Activated B cell treated with CpG ODN at 0.5 μM for 24 hours (primary cell): Measurements from ENCODE around the gene ECE2. TPM values are rescaled to one million over a fixed set of nuclear protein-coding genes. Genes with fewer than 3 reads are reported as not detected.

Source experiments
- ATAC-seq: fragments of 200-7000 bp; cut with Tn5 transposase; one replicate; pipeline ENCODE4 v1.10.0; 2021; ENCODE audit warnings: low read depth, mild to moderate bottlenecking, moderate library complexity
- CTCF ChIA-PET: fragments of 350-600 bp; sonication (Branson Sonifier 250); formaldehyde crosslinking; loops from one replicate; lab custom pipeline; 2021; ENCODE audit warnings: antibody characterized with exemption; lab: Charles Lee
- POLR2A ChIA-PET: fragments of 350-600 bp; sonication (Branson Sonifier 250); formaldehyde crosslinking; loops from one replicate; lab custom pipeline; 2021; ENCODE audit warnings: antibody characterized with exemption; lab: Charles Lee
- DNase-seq: peaks from one replicate; pipeline ENCODE4 v3.0.0; 2022
- H3K27ac Mint-ChIP-seq: one replicate; pipeline ENCODE4 v1.8.0; 2020; ENCODE audit warnings: mixed read lengths
- H3K27me3 Mint-ChIP-seq: one replicate; pipeline ENCODE4 v1.8.0; 2021; ENCODE audit warnings: mixed read lengths
- H3K36me3 Mint-ChIP-seq: one replicate; pipeline ENCODE4 v1.8.0; 2021; ENCODE audit warnings: low read depth, mixed read lengths
- H3K4me1 Mint-ChIP-seq: one replicate; pipeline ENCODE4 v1.8.0; 2021; ENCODE audit warnings: mixed read lengths
- H3K4me3 Mint-ChIP-seq: one replicate; pipeline ENCODE4 v1.8.0; 2020; ENCODE audit warnings: mild to moderate bottlenecking, mixed read lengths
- H3K9me3 Mint-ChIP-seq: one replicate; pipeline ENCODE4 v1.8.0; 2020; ENCODE audit warnings: mixed read lengths
- intact Hi-C: fragments of 100-400 bp; cut with micrococcal nuclease; formaldehyde crosslinking; loops from one replicate; pipeline ENCODE4 v1.15.1; 2024
- total RNA-seq: library from RNA; stranded (reverse); gene quantifications from 2 replicates; pipeline ENCODE4 v1.2.3, GENCODE V29; 2022
- TF ChIP-seq, protein P1 (sequence below): fragments of 200-600 bp; IDR thresholded peaks from one replicate; pipeline ENCODE4 v1.8.0; 2022; ENCODE audit warnings: antibody characterized with exemption, mild to moderate bottlenecking

Gene ECE2
- total RNA-seq, 1 donor from 2014 or later: not detected

DNA sequence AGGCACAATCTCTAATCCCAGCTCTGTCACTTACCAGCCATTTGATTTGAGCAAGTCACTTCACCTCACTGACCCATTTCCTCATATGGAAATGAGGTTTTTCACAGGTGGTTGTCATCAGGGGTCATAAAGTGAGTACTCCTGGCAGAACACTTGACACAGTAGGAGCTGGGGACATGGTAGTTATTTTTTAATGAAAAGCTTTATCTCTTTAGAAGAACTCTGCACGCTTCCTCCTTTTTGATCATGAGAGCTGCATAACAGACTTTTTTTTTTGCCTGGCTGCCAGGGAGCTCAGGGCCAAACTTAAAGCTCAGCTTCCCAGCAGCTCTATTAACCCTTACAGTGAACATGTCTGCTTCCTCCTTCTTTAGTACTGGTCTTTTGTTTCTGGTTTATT is 38.0 kb upstream of the ECE2 start:
- no peaks in the 10 kb centered on the region for H3K9me3 Mint-ChIP-seq
- DNase-seq: no peak
- TF ChIP-seq, protein P1, sequence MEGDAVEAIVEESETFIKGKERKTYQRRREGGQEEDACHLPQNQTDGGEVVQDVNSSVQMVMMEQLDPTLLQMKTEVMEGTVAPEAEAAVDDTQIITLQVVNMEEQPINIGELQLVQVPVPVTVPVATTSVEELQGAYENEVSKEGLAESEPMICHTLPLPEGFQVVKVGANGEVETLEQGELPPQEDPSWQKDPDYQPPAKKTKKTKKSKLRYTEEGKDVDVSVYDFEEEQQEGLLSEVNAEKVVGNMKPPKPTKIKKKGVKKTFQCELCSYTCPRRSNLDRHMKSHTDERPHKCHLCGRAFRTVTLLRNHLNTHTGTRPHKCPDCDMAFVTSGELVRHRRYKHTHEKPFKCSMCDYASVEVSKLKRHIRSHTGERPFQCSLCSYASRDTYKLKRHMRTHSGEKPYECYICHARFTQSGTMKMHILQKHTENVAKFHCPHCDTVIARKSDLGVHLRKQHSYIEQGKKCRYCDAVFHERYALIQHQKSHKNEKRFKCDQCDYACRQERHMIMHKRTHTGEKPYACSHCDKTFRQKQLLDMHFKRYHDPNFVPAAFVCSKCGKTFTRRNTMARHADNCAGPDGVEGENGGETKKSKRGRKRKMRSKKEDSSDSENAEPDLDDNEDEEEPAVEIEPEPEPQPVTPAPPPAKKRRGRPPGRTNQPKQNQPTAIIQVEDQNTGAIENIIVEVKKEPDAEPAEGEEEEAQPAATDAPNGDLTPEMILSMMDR: no peak
- no peak overlapping the region for H3K27ac Mint-ChIP-seq
- POLR2A ChIA-PET: interaction anchor here (1.1 kb wide), 1 partner anchor 10 kb away, joined by 4 read pairs; no protein-coding TSS in a partner anchor
- H3K36me3 Mint-ChIP-seq: peaks cover 10% of the 10 kb centered on the region
- H3K4me1 Mint-ChIP-seq: no peaks in the 10 kb centered on the region
- CTCF ChIA-PET: interaction anchor here (0.8 to 2.9 kb wide), 2 partner anchors 11 to 342 kb away, joined by 4 to 12 read pairs; no protein-coding TSS in a partner anchor
- H3K27me3 Mint-ChIP-seq: peaks cover 6% of the 10 kb centered on the region
- intact Hi-C loops: no loop called here
- no peak for ATAC-seq
- H3K4me3 Mint-ChIP-seq: no peak overlapping the region

DNA sequence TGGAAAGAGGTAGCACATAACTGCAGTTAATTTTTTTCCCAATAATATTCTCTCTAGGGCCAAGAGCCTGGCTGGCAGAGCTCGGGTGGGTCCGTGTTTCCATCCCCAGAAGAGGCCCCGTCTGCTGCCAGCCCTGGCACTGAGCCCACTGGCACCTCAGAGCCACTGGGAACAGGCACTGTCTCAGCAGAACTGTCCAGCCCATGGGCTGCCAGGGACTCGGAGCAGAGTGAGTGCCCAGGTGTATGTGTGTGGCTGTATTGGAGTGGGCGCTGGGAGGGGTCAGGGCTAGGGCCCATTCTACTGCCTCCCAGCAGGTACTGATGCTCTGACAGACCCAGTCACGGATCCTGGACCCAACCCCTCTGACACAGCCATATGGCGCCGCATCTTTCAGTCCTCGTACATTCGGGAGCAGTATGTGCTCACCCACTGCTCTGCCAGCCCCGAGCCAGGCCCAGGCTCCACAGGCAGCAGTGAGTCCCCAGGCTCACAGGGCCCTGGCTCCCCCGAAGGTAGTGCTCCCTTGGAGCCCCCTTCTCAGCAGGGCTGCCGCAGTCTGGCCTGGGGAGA is 37.5 kb upstream of the ECE2 start:
- intact Hi-C loops: no loop called here
- DNase-seq: no peak
- TF ChIP-seq, protein P1: no peak
- Mint-ChIP-seq H3K27me3 (peaks cover 3% of the 10 kb centered on the region), H3K9me3 (no peaks in the 10 kb centered on the region), H3K36me3 (peaks cover 15% of the 10 kb centered on the region), H3K27ac (no peak overlapping the region), H3K4me1 (no peaks in the 10 kb centered on the region), H3K4me3 (no peak overlapping the region)
- CTCF ChIA-PET: interaction anchor here (0.8 to 2.9 kb wide), 2 partner anchors 11 to 343 kb away, joined by 4 to 12 read pairs; no protein-coding TSS in a partner anchor
- ATAC-seq: no peak
- POLR2A ChIA-PET: interaction anchor here (1.1 kb wide), 1 partner anchor 9 kb away, joined by 4 read pairs; no protein-coding TSS in a partner anchor

DNA sequence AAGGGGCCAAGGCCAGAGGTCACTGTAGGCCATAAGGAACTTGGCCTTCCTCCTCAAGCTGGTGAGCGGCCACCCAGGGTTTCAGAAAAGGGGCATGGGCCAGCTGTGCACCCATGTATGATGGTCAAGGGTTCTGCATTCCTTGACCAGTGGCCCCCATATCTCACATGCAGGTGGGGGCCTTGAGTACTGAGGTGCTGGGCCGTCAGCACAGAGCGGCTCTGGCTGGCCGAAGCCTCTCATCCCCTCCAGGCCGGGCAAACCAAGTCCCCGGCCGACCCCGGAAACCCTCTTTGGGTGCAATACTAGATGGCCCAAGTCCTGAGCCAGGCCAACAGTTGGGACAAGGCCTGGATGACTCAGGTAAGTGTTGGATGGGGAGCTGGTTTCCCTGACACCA is 36.6 kb upstream of the ECE2 start:
- Mint-ChIP-seq H3K27me3 (peaks cover 3% of the 10 kb centered on the region), H3K9me3 (no peaks in the 10 kb centered on the region), H3K27ac (no peak overlapping the region), H3K4me1 (no peaks in the 10 kb centered on the region), H3K4me3 (no peak overlapping the region), H3K36me3 (peaks cover 22% of the 10 kb centered on the region)
- ChIA-PET CTCF (interaction anchor here (1.9 kb wide), 1 partner anchor 11 kb away, joined by 8 read pairs; no protein-coding TSS in a partner anchor), POLR2A (no interaction called here)
- no peak for ATAC-seq
- TF ChIP-seq, protein P1: no peak
- intact Hi-C loops: no loop called here
- no peak for DNase-seq

DNA sequence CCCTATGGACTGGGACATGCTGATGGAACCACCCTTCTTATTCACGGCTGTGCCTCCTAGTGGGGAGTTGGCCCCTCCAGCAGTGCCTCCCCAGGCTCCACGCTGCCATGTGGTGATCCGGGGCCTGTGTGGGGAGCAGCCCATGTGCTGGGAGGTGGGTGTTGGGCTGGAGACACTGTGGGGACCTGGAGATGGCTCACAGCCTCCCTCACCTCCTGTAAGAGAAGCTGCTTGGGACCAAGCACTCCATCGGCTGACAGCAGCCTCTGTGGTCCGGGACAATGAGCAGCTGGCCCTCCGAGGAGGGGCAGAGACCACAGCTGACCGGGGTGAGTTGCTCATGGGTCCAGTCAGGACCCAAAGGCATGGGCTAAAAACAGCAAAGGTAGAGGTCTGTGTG is 36.1 kb upstream of the ECE2 start:
- POLR2A ChIA-PET: no interaction called here
- no peaks in the 10 kb centered on the region for H3K9me3 Mint-ChIP-seq
- TF ChIP-seq, protein P1: no peak
- CTCF ChIA-PET: interaction anchor here (1.9 kb wide), 1 partner anchor 12 kb away, joined by 8 read pairs; no protein-coding TSS in a partner anchor
- ATAC-seq (no peak), DNase-seq (no peak)
- H3K27ac Mint-ChIP-seq: no peak overlapping the region
- intact Hi-C loops: no loop called here
- peaks cover 3% of the 10 kb centered on the region for H3K27me3 Mint-ChIP-seq
- H3K36me3 Mint-ChIP-seq: peaks cover 27% of the 10 kb centered on the region
- H3K4me3 Mint-ChIP-seq: no peak overlapping the region
- no peaks in the 10 kb centered on the region for H3K4me1 Mint-ChIP-seq

DNA sequence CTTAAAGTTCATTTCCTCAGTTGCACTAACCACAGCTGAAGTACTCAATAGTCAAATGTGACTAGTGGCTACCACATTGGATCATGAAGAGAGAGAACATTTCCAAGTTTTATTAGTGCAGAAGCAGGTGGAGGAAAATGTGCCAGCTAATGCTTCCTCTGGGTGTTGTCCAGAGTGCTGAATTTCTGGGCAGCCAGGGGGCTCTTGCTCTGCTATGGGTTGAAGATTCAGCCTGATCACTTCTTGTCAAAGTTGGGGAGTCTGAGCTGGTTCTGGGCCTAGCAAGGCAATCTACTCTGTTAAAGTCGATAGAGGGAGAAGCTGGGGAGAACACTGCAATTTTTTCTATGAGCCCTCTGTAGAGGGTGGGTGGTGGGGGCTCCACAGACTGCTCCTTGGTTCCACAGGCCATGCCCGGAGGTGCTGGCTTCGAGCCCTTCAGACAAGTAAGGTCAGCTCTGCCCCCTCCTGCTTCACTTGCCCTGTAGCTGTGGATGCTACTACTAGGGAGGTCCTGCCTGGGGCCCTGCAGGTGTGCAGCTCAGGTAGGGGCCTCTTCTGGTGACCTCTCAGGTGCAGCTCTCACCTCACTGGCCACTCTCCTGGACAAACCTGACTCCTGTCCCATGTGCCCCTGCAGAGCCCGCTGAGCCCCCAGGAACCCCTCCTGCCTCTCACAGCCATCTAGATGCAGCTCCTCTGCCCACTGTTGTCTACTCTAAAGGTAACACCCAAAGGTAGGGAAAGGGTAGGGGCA is 35.3 kb upstream of the ECE2 start:
- Mint-ChIP-seq H3K4me1 (no peaks in the 10 kb centered on the region), H3K9me3 (no peaks in the 10 kb centered on the region), H3K36me3 (peaks cover 36% of the 10 kb centered on the region), H3K27ac (no peak overlapping the region), H3K4me3 (no peak overlapping the region), H3K27me3 (peaks cover 1% of the 10 kb centered on the region)
- CTCF ChIA-PET: interaction anchor here (1.9 kb wide), 1 partner anchor 12 kb away, joined by 8 read pairs; no protein-coding TSS in a partner anchor
- intact Hi-C loops: no loop called here
- no peak for ATAC-seq
- no peak for DNase-seq
- POLR2A ChIA-PET: interaction anchor here (0.6 kb wide), 1 partner anchor 107 kb away, joined by 3 read pairs; no protein-coding TSS in a partner anchor
- TF ChIP-seq, protein P1: no peak
